NCI-H2227 treated with DMSO at 0.1 percent for 48 hours (cell line): ENCODE measurements around the gene DRC7.
"Not testable (repeated sequence)": the region's sequence is repeated elsewhere in the genome, so short reads cannot be mapped to it uniquely, and the experiment has no call there.

Experiments
- DNase-seq: peaks from one replicate; lab custom pipeline; 2025; lab: John Stamatoyannopoulos, UW

The DRC7 gene

DNA sequence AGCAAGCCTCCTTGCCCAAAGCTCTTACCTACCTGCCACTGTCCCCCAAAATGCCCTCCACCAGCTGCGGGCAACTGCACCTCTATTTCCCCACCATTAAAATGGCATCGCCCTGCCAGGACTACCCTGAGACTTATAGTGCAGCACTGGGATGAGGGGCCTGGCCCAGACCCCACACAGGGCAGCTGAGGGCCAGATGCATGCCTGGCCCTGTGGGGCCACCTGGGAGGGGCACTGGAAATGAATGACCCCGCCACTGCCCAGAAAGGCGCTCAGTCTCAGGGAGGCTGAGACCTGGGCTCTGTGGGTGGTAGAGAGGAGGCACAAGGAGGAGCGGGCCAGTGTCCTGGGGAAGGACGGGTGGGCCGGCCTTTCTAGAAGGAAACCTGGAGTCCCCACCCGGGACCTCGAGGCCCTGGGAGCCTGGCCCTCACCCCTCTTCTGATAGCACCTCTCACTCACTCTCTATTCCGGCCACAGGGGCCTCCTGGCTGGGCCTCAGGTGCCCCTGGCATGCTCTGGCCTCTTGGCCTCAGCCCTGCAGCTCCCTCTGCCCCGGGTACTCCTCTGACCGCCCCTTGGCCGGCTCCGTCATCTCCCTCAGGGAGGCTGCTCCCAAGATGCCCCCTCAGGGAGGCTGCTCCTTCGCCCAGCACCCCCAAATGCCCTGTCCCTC lies 67.9 kb downstream of the DRC7 start:
- no peak for DNase-seq

DNA sequence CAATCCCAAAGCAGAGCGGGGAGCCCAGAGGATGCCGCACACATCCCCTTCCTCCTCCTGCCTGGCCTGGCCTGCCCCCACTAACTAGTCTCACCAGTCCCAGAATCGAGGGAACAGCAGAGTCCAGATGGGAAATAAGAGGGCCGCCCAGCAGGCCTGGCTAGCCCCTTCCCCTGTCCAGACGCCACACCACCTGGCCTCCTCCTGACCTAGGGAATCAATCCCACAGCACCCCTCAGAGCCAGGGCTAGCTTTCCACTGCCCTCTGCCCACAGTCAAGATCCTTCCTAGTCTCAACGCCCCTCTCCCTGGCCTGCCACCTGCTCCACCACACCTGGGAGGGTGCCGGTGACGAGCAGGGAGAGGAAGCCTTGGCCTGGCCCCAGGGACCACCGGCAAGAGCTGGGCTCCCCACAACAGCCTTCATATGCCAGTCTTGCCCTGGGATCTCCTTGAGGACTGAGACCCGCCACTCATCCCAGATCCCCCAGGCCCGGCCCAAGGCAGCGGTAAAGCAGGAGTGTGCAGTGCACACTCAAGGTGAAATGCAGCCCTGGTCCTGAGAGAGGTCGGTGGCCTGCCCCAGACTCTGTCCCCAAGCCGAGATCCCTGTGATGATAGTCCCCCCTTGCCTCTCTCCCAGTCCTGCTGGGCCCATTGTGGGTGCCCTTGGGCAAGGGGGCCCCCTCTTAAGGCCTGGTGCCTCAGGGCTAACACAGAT lies 68.8 kb downstream of the DRC7 start:
- DNase-seq, result no peak

DNA sequence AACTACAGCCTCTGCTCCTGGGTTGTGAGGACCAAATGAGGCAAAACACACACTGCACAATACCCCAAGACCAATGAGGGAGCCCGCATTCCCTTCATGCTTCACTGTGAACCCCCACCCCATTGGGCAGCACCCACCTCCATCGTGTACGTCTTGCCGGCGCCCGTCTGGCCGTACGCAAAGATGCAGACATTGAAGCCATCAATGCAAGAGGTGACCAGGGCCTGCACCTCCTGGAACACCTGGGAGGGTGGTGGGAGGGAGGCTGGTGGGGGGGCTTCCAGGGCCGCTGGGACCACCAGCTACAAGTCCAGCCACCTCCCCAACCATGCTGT lies 69.4 kb downstream of the DRC7 start:
- DNase-seq, result no peak

DNA sequence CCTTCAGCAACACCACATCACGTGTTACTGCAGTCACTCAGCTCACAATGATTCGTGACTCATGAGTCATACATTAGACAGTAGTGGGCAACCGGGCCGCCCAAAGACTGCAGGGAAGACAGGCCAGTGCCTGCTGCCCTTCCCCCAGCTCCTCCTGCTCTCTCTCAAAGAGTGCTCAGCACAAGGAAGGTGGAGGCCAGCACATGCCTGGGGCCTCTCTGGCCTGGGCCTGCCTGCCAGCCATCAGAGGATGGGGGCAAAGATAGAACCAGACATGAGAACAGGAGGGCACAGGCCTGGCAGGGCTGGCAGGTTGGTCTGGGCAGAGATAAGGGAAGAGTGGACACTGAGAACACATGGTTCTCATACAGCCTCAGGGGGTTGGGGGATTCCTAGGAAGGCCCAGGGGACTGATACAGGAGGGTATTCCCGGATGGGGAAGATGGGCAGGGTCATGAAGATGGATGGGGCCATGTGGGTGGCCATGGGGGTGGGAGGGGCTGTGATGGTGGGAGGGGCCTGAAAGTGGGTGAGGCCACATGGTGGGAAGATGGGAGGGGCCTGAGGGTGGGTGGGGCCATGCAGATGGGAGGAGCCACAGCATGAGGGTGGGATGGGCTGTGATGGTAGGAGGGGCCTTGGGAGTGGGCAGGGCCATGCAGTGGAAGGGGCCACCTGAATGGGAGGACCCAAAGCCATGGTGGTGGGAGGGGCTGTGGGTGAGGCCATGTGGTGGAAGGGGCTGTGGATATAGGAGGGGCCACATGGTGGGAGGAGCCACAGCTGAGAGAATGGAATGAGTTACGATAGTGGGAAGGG lies 69.9 kb downstream of the DRC7 start:
- DNase-seq, result no peak

DNA sequence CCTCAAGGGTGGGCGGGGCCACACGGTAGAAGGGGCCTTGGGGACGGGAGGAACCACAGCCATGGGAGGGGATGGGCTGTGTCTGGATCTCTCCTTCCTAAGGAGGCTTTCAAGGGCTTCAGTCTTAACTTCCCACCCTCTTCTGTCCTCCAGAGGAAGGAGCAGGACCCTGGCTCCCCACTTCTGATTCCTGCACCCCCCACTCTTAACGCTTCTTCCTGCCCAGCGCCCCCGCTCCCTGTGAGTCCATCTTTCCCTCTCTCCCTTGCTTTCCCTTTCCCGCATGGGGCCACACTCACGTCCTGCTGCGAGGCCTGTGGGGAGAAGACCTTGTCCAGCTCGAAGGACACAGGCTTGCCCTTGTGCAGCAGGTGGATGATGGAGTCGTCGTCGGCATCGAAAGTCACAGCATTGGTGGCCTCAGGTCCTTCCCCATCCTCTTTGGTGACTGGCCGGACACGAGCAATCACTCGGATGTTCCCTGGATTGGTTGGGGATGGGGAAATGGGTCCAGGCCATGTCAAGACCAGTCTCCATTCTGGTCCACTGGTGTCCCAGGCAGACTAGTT lies 70.6 kb downstream of the DRC7 start:
- no peak for DNase-seq

DNA sequence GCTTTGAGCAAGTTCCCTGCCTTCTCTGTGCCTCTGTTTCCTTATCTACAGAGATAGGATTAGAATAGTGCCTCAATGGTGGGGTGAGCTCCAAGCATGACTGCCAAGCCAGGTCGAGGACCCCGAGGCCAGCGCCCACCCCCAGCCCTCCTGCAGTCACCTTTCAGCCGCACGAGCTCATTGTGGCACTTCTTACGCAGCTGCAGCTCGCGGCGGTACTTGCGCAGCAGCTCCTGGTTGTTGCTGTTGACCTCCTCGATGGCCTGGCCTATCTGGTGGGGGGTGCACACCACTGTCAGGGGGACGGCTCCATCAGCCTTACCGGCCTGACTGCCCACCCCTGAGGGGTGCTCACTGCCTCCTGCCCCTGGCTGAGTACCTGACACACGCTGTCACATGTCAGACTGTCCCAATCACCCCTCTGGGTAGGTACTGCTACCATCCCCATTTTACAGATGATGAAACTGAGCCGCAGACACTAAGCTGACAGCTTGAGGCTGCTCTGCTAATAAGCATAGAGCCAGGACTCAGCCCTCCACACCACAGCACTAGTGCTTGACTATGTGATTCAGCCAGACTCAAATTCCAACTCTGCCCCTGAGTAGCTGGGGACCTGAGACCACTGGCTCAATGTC lies 72.2 kb downstream of the DRC7 start:
- no peak for DNase-seq

DNA sequence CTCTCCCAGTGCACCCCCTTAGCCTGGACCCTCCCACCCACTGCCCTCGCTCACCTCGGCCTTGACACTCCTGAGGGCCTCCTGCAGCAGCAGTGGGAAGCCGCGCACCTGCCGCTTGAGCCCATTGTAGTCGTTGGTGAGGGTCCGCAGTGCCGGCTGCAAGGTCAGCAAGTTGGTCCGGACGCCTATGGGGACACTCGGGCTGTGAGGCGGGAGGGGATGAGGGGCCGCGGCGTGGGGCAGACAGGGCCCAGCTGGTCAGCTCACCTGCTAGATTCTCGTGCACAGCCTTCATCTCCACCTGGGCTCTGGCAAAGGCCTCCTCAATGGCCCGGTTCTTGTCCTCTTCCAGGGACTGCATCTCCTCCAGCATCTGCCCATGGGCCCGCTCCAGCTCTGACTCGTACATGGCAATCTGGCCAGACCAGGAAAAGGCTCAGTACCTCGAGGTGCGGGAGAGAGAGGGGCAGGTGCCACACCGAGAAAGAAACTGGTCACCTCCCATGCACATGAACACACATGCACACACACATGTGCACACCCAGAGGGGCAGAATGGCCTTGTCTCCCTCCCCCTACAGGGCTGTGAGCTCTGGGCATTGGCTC lies 75.0 kb downstream of the DRC7 start:
- no peak for DNase-seq

DNA sequence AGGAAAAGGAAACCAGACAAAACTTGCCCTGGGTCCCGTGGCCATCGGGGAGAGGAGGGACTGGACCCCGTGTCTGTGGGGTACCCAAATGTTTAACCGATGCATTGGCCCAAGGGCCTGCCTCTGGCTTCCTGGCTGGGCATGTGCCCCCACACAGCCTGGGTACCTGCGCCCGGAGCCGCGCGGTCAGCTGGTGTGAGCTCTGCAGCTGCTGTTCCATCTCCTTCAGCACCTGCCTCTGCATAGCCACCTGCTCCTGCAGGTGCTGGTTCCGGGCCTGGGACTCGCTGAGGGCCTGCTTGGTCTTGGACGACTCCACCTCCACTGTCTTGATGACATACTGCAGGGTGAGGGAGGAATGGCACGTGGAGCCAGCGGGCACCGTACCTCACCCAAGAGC lies 75.8 kb downstream of the DRC7 start:
- no peak for DNase-seq

DNA sequence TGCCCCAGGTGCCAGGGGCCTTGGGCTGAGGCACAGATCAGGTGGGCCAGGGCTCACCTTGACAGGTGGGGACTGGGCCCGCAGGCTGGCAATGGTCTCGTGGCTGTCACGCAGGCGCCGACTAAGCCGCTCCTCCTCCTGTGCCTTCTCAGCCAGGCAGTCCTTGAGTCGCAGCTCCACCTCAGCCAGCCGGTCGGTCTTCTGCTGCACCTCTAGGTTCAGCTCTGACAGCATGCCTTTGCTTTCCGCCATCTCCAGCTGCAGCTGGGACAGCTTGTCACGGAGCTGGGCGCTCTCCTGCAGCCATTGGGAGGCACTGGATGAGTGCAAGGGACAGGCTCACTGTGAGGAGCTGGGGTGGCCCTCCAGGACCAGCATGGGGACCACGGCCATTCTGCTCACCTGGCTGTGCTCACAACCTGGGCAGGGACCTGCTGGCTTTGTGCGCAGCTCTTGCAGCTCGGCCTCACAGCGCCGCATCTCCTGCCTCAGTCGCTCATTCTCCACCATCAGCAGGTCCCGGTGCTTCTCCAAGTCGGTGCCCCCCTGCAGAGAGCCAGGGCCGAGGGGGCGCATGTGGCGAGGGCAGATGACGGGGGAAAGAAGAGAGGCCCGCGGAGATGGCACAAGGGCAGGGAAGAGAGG lies 76.7 kb downstream of the DRC7 start:
- no peak for DNase-seq

DNA sequence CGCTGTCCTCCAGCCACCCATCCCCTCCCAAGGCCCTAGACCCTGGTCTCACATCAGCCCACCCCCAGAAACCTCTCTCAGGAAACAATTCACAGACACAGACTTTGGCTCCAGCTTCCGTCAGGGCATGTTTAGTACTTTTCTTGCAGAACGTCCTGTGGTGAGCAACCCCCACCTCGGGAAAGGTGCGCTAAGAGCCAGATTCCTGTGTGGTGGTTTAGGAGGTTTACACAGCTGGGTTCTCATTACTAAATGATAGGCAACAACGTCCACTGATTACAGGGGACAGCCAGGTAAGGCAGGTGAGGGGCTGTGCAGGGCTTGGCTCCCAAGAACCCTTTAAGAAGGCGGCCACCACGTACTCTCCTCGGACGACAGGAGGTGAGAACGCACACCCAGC lies 78.4 kb downstream of the DRC7 start:
- no peak for DNase-seq

DNA sequence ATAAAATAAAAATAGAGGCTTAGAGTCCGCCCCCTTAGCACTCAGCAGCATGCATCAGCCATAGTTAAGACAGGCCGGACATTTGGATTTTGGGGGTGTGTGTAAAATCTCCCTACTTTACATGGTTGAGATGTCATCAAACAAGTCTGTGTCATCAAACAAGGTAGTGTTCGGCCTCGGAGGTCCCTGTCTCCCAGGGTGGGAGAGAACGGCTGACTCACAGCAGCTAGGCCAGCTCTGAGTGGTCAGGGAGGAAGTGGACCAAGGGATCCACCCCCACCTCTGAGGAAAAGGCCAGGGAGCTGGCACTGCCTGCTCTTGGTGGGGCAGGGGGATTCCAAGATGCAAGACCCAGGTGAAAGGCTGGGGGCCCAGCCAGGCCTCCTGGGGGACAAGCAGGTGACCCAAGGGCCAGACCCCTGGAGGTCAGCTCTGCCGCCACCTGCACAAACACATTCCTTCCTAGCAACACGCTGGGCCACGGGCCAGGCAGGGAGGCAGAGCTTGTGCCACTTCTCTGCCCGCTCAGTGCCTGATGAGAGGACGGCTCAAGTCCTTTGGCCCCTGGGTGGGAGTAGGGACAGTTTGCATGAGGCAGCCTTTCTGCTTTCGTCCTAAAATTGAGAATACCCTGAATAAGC lies 79.2 kb downstream of the DRC7 start:
- DNase-seq, result no peak

DNA sequence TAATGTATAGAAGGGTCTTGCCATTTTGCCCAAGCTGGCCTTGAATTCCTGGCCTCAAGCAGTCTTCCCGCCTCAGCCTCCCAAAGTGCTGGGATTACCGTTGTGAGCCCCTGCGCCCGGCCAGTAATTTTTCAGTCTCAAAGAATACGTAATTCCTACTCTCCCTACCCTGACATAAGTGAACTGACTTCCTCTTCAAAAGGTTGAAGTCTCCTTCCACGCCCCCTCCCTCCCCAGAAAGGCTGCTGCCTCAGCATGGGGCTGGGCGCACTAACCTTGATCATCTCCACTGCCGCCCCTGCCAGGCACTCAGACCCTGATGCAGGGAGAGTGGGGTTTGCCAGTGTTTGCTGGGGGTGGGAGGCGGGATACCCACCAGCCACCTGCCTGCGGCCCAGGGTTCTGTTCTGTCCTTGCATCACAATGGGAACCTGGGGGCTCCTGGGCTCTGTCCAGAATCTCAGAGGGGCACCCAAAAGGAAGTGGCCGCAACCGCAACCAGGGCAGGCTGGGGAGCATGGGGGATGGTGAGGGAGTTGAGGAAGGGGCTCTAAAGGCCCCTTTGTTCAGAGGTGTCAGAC lies 80.2 kb downstream of the DRC7 start:
- DNase-seq, result no peak

DNA sequence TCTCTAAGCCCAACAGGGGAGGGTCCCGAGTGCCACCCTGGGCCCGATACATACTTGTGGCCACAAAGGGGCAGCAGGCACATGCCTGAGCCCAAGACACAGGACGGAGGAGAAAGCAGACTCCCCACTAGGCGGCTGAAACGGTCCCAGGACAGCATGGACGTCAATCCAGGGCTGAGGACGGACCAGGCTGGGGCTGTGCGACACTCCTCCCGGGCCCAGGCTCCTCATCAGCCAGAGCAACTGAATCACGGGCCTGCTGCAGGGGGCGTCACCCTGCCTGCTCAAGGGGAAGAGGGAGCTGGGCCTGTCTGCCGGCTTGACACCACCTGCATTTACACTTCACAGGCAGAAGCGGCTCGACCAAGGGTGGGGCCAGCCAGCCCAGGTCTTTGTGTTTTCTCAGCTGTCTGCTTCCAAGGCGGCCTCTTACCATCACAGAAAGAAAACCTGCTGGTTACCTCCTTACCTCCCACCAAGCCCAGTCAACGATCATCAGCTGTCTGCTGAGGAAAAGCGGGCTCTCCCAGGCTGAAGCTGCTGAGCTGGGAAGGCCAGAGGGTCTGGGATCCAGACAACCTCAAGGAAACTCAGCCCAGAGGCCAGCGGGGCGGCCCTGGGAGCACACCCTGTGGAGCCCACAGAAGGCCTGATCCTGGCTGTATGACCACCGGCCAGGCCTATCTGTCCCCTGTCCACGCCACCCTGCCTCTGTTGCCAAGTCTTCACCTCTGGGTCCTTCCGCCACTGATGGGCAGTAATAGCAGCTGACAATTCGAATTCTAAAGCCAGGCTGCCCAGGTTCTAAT lies 81.3 kb downstream of the DRC7 start:
- DNase-seq, result no peak

DNA sequence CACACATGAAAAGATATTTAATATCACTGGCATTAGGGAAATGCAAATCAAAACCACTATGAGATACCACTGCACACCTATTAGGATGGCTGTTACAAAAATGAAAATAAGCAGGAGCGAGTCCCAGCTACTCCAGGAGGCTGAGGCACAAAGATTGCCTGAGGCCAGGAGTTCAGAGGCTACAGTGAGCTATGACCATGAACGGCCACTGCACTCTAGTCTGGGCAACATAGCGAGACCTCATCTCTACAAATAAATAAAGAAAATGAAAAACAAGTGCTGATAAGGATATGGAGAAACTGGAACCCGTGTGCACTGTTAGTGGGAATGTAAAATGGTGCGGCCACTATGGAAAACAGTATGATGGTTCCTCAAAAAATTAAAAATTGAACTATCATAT lies 84.1 kb downstream of the DRC7 start:
- DNase-seq, result no peak

DNA sequence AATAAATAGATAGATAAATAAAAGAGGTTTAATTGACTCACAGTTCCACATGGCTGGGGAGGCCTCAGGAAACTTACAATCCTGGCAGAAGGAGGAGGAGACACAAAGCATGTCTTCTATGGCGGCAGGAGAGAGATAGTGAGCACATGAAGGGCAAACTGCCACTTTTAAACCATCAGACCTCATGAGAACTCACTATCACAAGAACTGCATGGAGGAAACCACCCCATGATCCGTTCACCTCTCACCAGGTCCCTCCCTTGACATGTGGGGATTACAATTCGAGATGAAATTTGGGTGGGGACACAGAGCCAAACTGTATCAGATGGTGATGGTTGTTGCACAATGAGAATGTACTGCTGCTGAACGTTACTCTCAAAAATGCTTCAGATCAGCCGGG lies 85.2 kb downstream of the DRC7 start:
- not testable (repeated sequence) for DNase-seq

DNA sequence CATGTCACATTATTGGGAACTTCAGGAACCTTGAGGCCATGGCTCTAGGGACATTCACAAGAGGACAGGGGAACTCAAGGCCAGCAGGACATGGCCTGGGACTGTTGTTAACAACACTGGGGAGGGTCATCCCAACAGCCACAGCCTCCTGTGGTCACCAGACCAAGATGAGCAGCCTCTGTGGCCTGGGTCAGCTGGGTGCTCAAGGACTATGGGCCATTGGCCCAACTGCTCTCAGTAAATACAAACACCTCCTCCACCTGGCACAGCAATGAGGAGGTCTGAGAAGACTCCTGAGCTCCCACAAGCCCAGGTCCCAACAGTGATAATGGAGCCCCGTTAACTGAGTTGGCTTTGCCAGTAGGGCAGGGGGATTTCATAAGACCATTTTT lies 86.7 kb downstream of the DRC7 start:
- DNase-seq, result no peak
